ENCODE measurements around the gene EPN1. TPM values are rescaled to one million over a fixed set of nuclear protein-coding genes. Genes with fewer than 3 reads are reported as not detected.

Gene EPN1
- total and polyA plus RNA-seq, 2 of the 8 experiments (the other 6 are each of a cell fraction or from before 2014, with no cell fraction given): 49.6 to 200 TPM

- no peak overlapping the region for H4K5ac ChIP-seq (ENCODE audit: insufficient read length, low read depth, low read length)
- POLR2A ChIA-PET (ENCODE audit: partially characterized antibody): interaction anchor here (0.5 kb wide), 1 partner anchor 260 kb away, joined by 3 read pairs; no protein-coding TSS in a partner anchor
- no peak overlapping the region for H2BK20ac ChIP-seq (ENCODE audit: low read length)
- H3K27me3 ChIP-seq (replicated peaks in 1 of 4; ENCODE audit: control insufficient read depth in 3 of 4, extremely low read depth in 1 of 4, insufficient read depth in 3 of 4, low read length in 3 of 4): no peaks in the 10 kb centered on the region
- no peak overlapping the region for H4K8ac ChIP-seq (ENCODE audit: extremely low read depth, insufficient read depth, low read length)
- H3K18ac ChIP-seq (ENCODE audit: extremely low read depth, low read length): no peak overlapping the region
- H3K23me2 ChIP-seq (ENCODE audit: low read depth, low read length): peaks cover 3% of the 10 kb centered on the region; the same call in 1 of the 2 replicates
- no peaks in the 10 kb centered on the region for H3K79me2 ChIP-seq (ENCODE audit: control insufficient read depth in 1 of 2, insufficient read depth in 2 of 2, low read length in 2 of 2)
- H3K36me3 ChIP-seq (ENCODE audit: control insufficient read depth in 2 of 4, insufficient read depth in 4 of 4, low read length in 3 of 4): no peaks in the 10 kb centered on the region
- CTCF ChIA-PET (ENCODE audit: partially characterized antibody): no interaction called here
- FAIRE-seq (no peak), DNase-seq (ENCODE audit: low read depth in 1 of 2, low spot score in 2 of 2) (no peak)
- no peak overlapping the region for H2BK120ac ChIP-seq (replicated peaks; ENCODE audit: low read depth, low read length)
- H3K4me3 ChIP-seq (ENCODE audit: extremely low read depth in 1 of 4, insufficient read depth in 2 of 4, low read depth in 3 of 4, low read length in 4 of 4): no peak overlapping the region
- 71% methylated on average over 6 of the region's 6 CpGs; no CpG with 5 or more reads in 1 of the 2 experiments for WGBS, 2 experiments (ENCODE audit: extremely low coverage in 1 of 2, insufficient coverage in 1 of 2, insufficient read length in 1 of 2, insufficient replicate concordance in 2 of 2, low coverage in 1 of 2, low lambda C conversion rate in 2 of 2, missing lambda C conversion rate in 1 of 2)
- no peak overlapping the region for H4K91ac ChIP-seq (replicated peaks; ENCODE audit: insufficient read length, low read length)
- no peak overlapping the region for H2AFZ ChIP-seq (ENCODE audit: low read length)
- H3K9me3 ChIP-seq (ENCODE audit: insufficient read depth in 2 of 2, low read depth in 1 of 2, low read length in 1 of 2): peaks cover 56 to 74% of the 10 kb centered on the region in 2 experiments
- H3K79me1 ChIP-seq (ENCODE audit: low read depth, low read length): no peaks in the 10 kb centered on the region
- no peak overlapping the region for H3K4me2 ChIP-seq (ENCODE audit: insufficient read depth in 1 of 2, low read depth in 2 of 2, low read length in 2 of 2)
- H4K20me1 ChIP-seq (replicated peaks in 1 of 2; ENCODE audit: control insufficient read depth in 1 of 2, insufficient read depth in 2 of 2, low read length in 2 of 2): peaks cover 0 to 2% of the 10 kb centered on the region in 2 experiments
- no peak overlapping the region for H2BK12ac ChIP-seq (ENCODE audit: low read depth, low read length)
- no peaks in the 10 kb centered on the region for H3K4me1 ChIP-seq (replicated peaks in 1 of 4; ENCODE audit: control insufficient read depth in 3 of 4, insufficient read depth in 4 of 4, low read length in 3 of 4)
- H2BK15ac ChIP-seq (ENCODE audit: low read length): no peak overlapping the region
- H2BK5ac ChIP-seq (ENCODE audit: low read depth, low read length): no peak overlapping the region
- H3K14ac ChIP-seq (ENCODE audit: insufficient read length): no peak overlapping the region
- H3K4ac ChIP-seq (replicated peaks; ENCODE audit: insufficient read length, low read depth, low read length): no peak overlapping the region
- no peak overlapping the region for H3K27ac ChIP-seq (ENCODE audit: low read depth, low read length)
- no peak overlapping the region for H3K23ac ChIP-seq (ENCODE audit: insufficient read length)
- H3K9ac ChIP-seq (replicated peaks in 1 of 4; ENCODE audit: extremely low read depth in 1 of 4, low read depth in 3 of 4, low read length in 3 of 4): no peak overlapping the region
- no peak overlapping the region for H2AK5ac ChIP-seq (ENCODE audit: low read depth, low read length)
- H3K56ac ChIP-seq (replicated peaks; ENCODE audit: insufficient read length, low read depth, low read length): no peak overlapping the region
- no peak for TF ChIP-seq ASH2L (IDR thresholded peaks at IDR 0.05; ENCODE audit: low read length)
- TF ChIP-seq SP2 (IDR thresholded peaks at IDR 0.05; ENCODE audit: low read length): no peak
- TF ChIP-seq E2F6 (IDR thresholded peaks at IDR 0.05): no peak
- TF ChIP-seq JUND (IDR thresholded peaks at IDR 0.05; ENCODE audit: low read length): no peak
- TF ChIP-seq HDAC6 (IDR thresholded peaks at IDR 0.05; ENCODE audit: low read depth, low read length): no peak
- no peak for TF ChIP-seq PHF8 (conservative IDR thresholded peaks at IDR 0.05; ENCODE audit: low read depth, low read length)
- TF ChIP-seq HDAC2 (IDR thresholded peaks at IDR 0.05; ENCODE audit: borderline replicate concordance in 1 of 2, low read depth in 2 of 2, low read length in 2 of 2): no peak
- no peak for TF ChIP-seq MAX (IDR thresholded peaks at IDR 0.05)
- no peak for TF ChIP-seq CBX5 (IDR thresholded peaks at IDR 0.05; ENCODE audit: low read depth, low read length)
- TF ChIP-seq CHD1 (IDR thresholded peaks at IDR 0.05; ENCODE audit: low read depth, low read length): no peak
- no peak for TF ChIP-seq CTBP2 (IDR thresholded peaks at IDR 0.05; ENCODE audit: borderline replicate concordance, insufficient read depth, insufficient read length, low read length)
- no peak for TF ChIP-seq MAFK (IDR thresholded peaks at IDR 0.05; ENCODE audit: low read depth, low read length)
- TF ChIP-seq BCL11A (IDR thresholded peaks at IDR 0.05; ENCODE audit: low read depth in 2 of 2, low read length in 2 of 2): no peak
- TF ChIP-seq SRF (IDR thresholded peaks at IDR 0.05; ENCODE audit: low read depth, low read length): no peak
Measured at GRCh38 chr19:55750715-55751114, 75.7 kb downstream of the EPN1 start.

Data from H1 (cell line).